Fibroblast of villous mesenchyme (primary cell): ENCODE data around the gene RYR1. TPM values are rescaled to one million over a fixed set of nuclear protein-coding genes. Genes with fewer than 3 reads are reported as not detected.

Source experiments
- DNase-seq: peaks from one replicate; pipeline ENCODE4 v3.0.0-alpha.2; 2010; ENCODE audit warnings: low read depth
- H3K4me3 ChIP-seq: 2 replicates; pipeline ENCODE4 v1.5.1; 2011; ENCODE audit warnings: low read depth, mild to moderate bottlenecking, low read length
- CTCF ChIP-seq: IDR thresholded peaks from 2 replicates; pipeline ENCODE4 v1.5.1; 2012; ENCODE audit warnings: low read depth, mild to moderate bottlenecking, low read length; ENCODE audit not compliant: insufficient read depth
- total RNA-seq: library from RNA; depleted of rRNA; stranded (reverse); fragments of >200 nt; gene quantifications from 2 replicates; pipeline ENCODE4 v1.2.3, GENCODE V29; 2012

The RYR1 gene
- total RNA-seq, 1 donor: under 0.01 TPM

- DNase-seq: no peak
- TF ChIP-seq CTCF: no peak
- no peak overlapping the region for H3K4me3 ChIP-seq
Measured at GRCh38 chr19:38445362-38445761, 11.9 kb downstream of the RYR1 start.

- DNase-seq: no peak
- no peak overlapping the region for H3K4me3 ChIP-seq
- no peak for TF ChIP-seq CTCF
Measured at GRCh38 chr19:38448225-38448624, 14.7 kb downstream of the RYR1 start.

GRCh38 chr19:38449518-38449917 is 16.0 kb downstream of the RYR1 start:
- TF ChIP-seq CTCF: no peak
- DNase-seq: no peak
- H3K4me3 ChIP-seq: no peak overlapping the region

GRCh38 chr19:38451036-38451435 is 17.5 kb downstream of the RYR1 start:
- DNase-seq: no peak
- TF ChIP-seq CTCF: no peak
- no peak overlapping the region for H3K4me3 ChIP-seq

- no peak overlapping the region for H3K4me3 ChIP-seq
- no peak for TF ChIP-seq CTCF
- no peak for DNase-seq
Measured at GRCh38 chr19:38451629-38452028, 18.1 kb downstream of the RYR1 start.

GRCh38 chr19:38452430-38453366 is 19.2 kb downstream of the RYR1 start:
- H3K4me3 ChIP-seq: no peak overlapping the region
- DNase-seq: no peak
- TF ChIP-seq CTCF: no peak
